Measurements from ENCODE around the gene DNAJC13.

- TF ChIP-seq POLR2A (IDR thresholded peaks at IDR 0.05), result no peak
- TF ChIP-seq, protein P1, sequence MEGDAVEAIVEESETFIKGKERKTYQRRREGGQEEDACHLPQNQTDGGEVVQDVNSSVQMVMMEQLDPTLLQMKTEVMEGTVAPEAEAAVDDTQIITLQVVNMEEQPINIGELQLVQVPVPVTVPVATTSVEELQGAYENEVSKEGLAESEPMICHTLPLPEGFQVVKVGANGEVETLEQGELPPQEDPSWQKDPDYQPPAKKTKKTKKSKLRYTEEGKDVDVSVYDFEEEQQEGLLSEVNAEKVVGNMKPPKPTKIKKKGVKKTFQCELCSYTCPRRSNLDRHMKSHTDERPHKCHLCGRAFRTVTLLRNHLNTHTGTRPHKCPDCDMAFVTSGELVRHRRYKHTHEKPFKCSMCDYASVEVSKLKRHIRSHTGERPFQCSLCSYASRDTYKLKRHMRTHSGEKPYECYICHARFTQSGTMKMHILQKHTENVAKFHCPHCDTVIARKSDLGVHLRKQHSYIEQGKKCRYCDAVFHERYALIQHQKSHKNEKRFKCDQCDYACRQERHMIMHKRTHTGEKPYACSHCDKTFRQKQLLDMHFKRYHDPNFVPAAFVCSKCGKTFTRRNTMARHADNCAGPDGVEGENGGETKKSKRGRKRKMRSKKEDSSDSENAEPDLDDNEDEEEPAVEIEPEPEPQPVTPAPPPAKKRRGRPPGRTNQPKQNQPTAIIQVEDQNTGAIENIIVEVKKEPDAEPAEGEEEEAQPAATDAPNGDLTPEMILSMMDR (IDR thresholded peaks at IDR 0.05), result no peak
Measured at GRCh38 chr3:132380920-132381319, 36.4 kb upstream of the DNAJC13 start.

All from sigmoid colon (tissue), 3 donors.